ENCODE results near the gene SIK1.
"Not testable (repeated sequence)": the region's sequence is repeated elsewhere in the genome, so short reads cannot be mapped to it uniquely, and the experiment has no call there.

SIK1 gene

GRCh38 chr21:43383351-43383750 is 43.6 kb downstream of the SIK1 start:
- DNase-seq: not testable (repeated sequence)

- DNase-seq: not testable (repeated sequence)
Measured at GRCh38 chr21:43382902-43383301, 44.0 kb downstream of the SIK1 start.

GRCh38 chr21:43380852-43381533 is 45.9 kb downstream of the SIK1 start:
- DNase-seq: not testable (repeated sequence)

- not testable (repeated sequence) for DNase-seq
Measured at GRCh38 chr21:43380337-43380736, 46.6 kb downstream of the SIK1 start.

- DNase-seq: not testable (repeated sequence)
Measured at GRCh38 chr21:43379626-43380122, 47.3 kb downstream of the SIK1 start.

GRCh38 chr21:43376478-43376882 is 50.5 kb downstream of the SIK1 start:
- no peak for DNase-seq

- no peak for DNase-seq
Measured at GRCh38 chr21:43375837-43376477, 51.0 kb downstream of the SIK1 start.

- no peak for DNase-seq
Measured at GRCh38 chr21:43375006-43375836, 51.7 kb downstream of the SIK1 start.

- DNase-seq: no peak
Measured at GRCh38 chr21:43374228-43374885, 52.6 kb downstream of the SIK1 start.

- DNase-seq: no peak
Measured at GRCh38 chr21:43373362-43374227, 53.3 kb downstream of the SIK1 start.

GRCh38 chr21:43372663-43373361 is 54.1 kb downstream of the SIK1 start:
- no peak for DNase-seq

GRCh38 chr21:43371786-43372185 is 55.1 kb downstream of the SIK1 start:
- no peak for DNase-seq

GRCh38 chr21:43370888-43371570 is 55.9 kb downstream of the SIK1 start:
- DNase-seq: no peak

- no peak for DNase-seq
Measured at GRCh38 chr21:43370091-43370658, 56.8 kb downstream of the SIK1 start.

GRCh38 chr21:43369596-43370090 is 57.3 kb downstream of the SIK1 start:
- DNase-seq: no peak

- no peak for DNase-seq
Measured at GRCh38 chr21:43369124-43369523, 57.8 kb downstream of the SIK1 start.

- no peak for DNase-seq
Measured at GRCh38 chr21:43368685-43369084, 58.2 kb downstream of the SIK1 start.

- no peak for DNase-seq
Measured at GRCh38 chr21:43367859-43368258, 59.1 kb downstream of the SIK1 start.

- DNase-seq: no peak
Measured at GRCh38 chr21:43367296-43367695, 59.6 kb downstream of the SIK1 start.

- no peak for DNase-seq
Measured at GRCh38 chr21:43366656-43367055, 60.3 kb downstream of the SIK1 start.
